Measurements from ENCODE around the gene MATN3.

DNA sequence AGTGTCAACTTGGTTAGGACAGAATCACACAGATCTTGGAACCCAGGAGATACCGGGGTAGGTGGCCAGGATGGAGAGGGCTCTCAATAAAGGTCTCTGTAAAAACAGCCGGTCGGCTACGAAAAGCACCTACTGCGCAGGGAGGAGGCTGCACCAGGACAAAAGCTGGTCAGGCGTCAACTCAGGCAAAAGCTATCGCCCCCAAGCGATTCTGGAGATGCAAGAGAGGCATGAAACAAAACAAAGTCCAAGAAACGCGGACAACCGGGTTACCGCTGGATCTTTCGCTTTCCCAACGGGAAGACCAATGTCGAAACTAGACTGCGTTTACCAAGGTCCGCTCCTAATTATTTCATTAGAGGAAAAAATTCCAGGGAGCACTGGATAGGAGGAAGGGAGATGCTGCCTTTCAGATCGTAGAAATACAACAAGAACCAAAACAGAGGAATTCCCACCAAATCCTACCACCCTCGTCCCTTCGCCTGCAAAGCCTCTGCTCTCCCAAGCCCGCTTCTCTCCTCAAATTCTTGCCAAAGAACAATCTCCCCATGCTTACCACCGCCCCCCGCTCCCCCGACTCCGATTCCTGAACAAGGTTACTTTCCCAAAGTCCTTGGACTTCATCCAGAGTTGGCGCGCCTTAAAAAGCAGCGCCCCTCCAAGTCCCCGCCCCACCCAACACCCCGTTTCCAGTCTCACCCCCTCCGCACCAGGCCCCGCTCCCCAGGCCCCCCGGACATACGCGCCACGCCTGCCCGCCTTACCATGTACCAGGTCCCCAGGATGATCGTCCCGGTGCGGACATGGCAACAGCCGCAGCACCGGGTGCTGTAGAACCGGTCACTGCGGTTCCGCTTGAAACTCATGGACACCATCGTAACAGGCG is 38.4 kb upstream of the MATN3 start:
- TF ChIP-seq, protein P1, sequence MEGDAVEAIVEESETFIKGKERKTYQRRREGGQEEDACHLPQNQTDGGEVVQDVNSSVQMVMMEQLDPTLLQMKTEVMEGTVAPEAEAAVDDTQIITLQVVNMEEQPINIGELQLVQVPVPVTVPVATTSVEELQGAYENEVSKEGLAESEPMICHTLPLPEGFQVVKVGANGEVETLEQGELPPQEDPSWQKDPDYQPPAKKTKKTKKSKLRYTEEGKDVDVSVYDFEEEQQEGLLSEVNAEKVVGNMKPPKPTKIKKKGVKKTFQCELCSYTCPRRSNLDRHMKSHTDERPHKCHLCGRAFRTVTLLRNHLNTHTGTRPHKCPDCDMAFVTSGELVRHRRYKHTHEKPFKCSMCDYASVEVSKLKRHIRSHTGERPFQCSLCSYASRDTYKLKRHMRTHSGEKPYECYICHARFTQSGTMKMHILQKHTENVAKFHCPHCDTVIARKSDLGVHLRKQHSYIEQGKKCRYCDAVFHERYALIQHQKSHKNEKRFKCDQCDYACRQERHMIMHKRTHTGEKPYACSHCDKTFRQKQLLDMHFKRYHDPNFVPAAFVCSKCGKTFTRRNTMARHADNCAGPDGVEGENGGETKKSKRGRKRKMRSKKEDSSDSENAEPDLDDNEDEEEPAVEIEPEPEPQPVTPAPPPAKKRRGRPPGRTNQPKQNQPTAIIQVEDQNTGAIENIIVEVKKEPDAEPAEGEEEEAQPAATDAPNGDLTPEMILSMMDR (optimal IDR thresholded peaks at IDR 0.05 in 1 of 3, IDR thresholded peaks at IDR 0.05 in 1 of 3, conservative IDR thresholded peaks at IDR 0.05 in 1 of 3; ENCODE audit: extremely low read depth in 1 of 3, insufficient read depth in 2 of 3, low read length in 3 of 3): peak in 2 of 3 experiments; percentile 7 to 40
- no peak for TF ChIP-seq EZH2 (IDR thresholded peaks at IDR 0.05; ENCODE audit: low read length)

Measured in keratinocyte (primary cell).